ENCODE measurements around the gene TNS4.

The TNS4 gene

GRCh38 chr17:40496634-40497420 lies 4.6 kb downstream of the TNS4 start:
- Histone ChIP-seq H3K9ac (ENCODE audit: low read depth, low read length) (no peak overlapping the region), H2AFZ (ENCODE audit: low read depth, low read length) (no peak overlapping the region), H3K27me3 (ENCODE audit: insufficient read depth, low read length, poor library complexity) (no peaks in the 10 kb centered on the region), H3K4me1 (ENCODE audit: insufficient read depth, low read length) (peaks cover 5% of the 10 kb centered on the region), H3K79me2 (ENCODE audit: insufficient read depth, low read length) (no peaks in the 10 kb centered on the region), H3K4me2 (ENCODE audit: insufficient read depth, low read length) (no peak overlapping the region), H3K27ac (ENCODE audit: low read length) (no peak overlapping the region), H3K9me3 (ENCODE audit: insufficient read depth, low read length, severe bottlenecking) (no peaks in the 10 kb centered on the region), H3K36me3 (ENCODE audit: insufficient read depth, low read length) (no peaks in the 10 kb centered on the region), H4K20me1 (ENCODE audit: insufficient read depth, low read length) (no peaks in the 10 kb centered on the region), H3K4me3 (ENCODE audit: low read depth in 1 of 2, low read length in 2 of 2) (no peak overlapping the region)
- TF ChIP-seq EZH2 (IDR thresholded peaks at IDR 0.05; ENCODE audit: borderline replicate concordance, low read depth, low read length, severe bottlenecking) (no peak), CTCF (IDR thresholded peaks at IDR 0.05; ENCODE audit: borderline replicate concordance, extremely low read depth, low read length, poor library complexity, severe bottlenecking) (no peak)
- no peak for DNase-seq
- ATAC-seq (ENCODE audit: insufficient read depth, low read depth): no peak

GRCh38 chr17:40496170-40496569 lies 5.3 kb downstream of the TNS4 start:
- Histone ChIP-seq H3K4me3 (ENCODE audit: low read depth in 1 of 2, low read length in 2 of 2) (no peak overlapping the region), H3K9me3 (ENCODE audit: insufficient read depth, low read length, severe bottlenecking) (no peaks in the 10 kb centered on the region), H3K36me3 (ENCODE audit: insufficient read depth, low read length) (no peaks in the 10 kb centered on the region), H3K4me1 (ENCODE audit: insufficient read depth, low read length) (peaks cover 12% of the 10 kb centered on the region), H3K27ac (ENCODE audit: low read length) (no peak overlapping the region), H3K27me3 (ENCODE audit: insufficient read depth, low read length, poor library complexity) (no peaks in the 10 kb centered on the region), H3K4me2 (ENCODE audit: insufficient read depth, low read length) (no peak overlapping the region), H2AFZ (ENCODE audit: low read depth, low read length) (no peak overlapping the region), H3K79me2 (ENCODE audit: insufficient read depth, low read length) (no peaks in the 10 kb centered on the region), H4K20me1 (ENCODE audit: insufficient read depth, low read length) (no peaks in the 10 kb centered on the region), H3K9ac (ENCODE audit: low read depth, low read length) (no peak overlapping the region)
- DNase-seq: no peak
- TF ChIP-seq CTCF (IDR thresholded peaks at IDR 0.05; ENCODE audit: borderline replicate concordance, extremely low read depth, low read length, poor library complexity, severe bottlenecking) (no peak), EZH2 (IDR thresholded peaks at IDR 0.05; ENCODE audit: borderline replicate concordance, low read depth, low read length, severe bottlenecking) (no peak)
- no peak for ATAC-seq (ENCODE audit: insufficient read depth, low read depth)

DNA sequence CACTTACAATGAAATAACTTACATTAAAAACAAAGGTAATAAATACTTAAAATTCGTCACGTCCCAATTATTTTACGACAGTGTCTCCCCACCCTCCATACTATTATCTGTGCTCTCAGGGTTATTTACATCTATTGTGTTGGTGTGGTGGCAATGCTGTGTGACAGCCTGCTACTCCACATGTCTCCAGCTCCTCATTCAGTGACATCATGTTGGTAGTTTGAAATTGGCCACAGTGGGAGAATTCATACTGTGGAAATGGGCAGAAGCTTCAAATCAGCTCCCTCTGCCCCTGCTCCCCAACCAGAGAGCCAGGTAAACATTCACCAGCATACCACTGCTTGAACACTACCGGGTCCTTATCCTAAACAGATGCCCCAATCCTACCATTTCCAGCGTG lies 6.3 kb downstream of the TNS4 start:
- no peak overlapping the region for H3K4me2 ChIP-seq (ENCODE audit: insufficient read depth, low read length)
- no peaks in the 10 kb centered on the region for H3K36me3 ChIP-seq (ENCODE audit: insufficient read depth, low read length)
- no peak overlapping the region for H3K4me3 ChIP-seq (ENCODE audit: low read depth in 1 of 2, low read length in 2 of 2)
- TF ChIP-seq EZH2 (IDR thresholded peaks at IDR 0.05; ENCODE audit: borderline replicate concordance, low read depth, low read length, severe bottlenecking) (no peak), CTCF (IDR thresholded peaks at IDR 0.05; ENCODE audit: borderline replicate concordance, extremely low read depth, low read length, poor library complexity, severe bottlenecking) (no peak)
- ATAC-seq (ENCODE audit: insufficient read depth, low read depth): no peak
- H3K27ac ChIP-seq (ENCODE audit: low read length): no peak overlapping the region
- no peaks in the 10 kb centered on the region for H3K9me3 ChIP-seq (ENCODE audit: insufficient read depth, low read length, severe bottlenecking)
- DNase-seq: no peak
- no peaks in the 10 kb centered on the region for H3K79me2 ChIP-seq (ENCODE audit: insufficient read depth, low read length)
- no peak overlapping the region for H2AFZ ChIP-seq (ENCODE audit: low read depth, low read length)
- no peaks in the 10 kb centered on the region for H4K20me1 ChIP-seq (ENCODE audit: insufficient read depth, low read length)
- H3K27me3 ChIP-seq (ENCODE audit: insufficient read depth, low read length, poor library complexity): no peaks in the 10 kb centered on the region
- no peak overlapping the region for H3K9ac ChIP-seq (ENCODE audit: low read depth, low read length)
- H3K4me1 ChIP-seq (ENCODE audit: insufficient read depth, low read length): peaks cover 22% of the 10 kb centered on the region

All from DND-41 (cell line).